ENCODE measurements around the gene DUSP23. TPM values are rescaled to one million over a fixed set of nuclear protein-coding genes. Genes with fewer than 3 reads are reported as not detected.

DUSP23 gene
- total RNA-seq, 1 experiment from 2014 or later: 20.4 TPM

DNA sequence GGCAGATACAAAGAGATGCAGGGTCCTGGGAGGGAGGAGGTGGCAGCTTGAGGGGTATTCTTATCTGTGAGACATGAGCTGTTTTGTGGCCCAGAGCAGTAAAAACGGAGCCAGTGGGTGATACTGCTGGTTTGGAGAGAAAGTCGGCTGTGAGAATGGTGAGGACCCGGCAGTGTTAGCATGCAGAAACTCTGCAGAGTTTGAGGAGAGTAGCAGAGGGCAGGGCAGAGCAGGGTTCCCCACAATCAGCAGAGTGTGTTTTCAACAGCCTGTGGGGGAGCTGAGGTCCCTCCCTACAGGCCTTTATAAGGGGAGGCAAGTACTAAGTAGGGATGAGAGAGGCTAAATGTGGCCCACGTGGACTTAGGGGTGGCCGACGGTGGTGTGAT lies 46.3 kb downstream of the DUSP23 start:
- no peak overlapping the region for H3K9ac ChIP-seq (ENCODE audit: low read length)
- H3K27me3 ChIP-seq (ENCODE audit: low read length): no peaks in the 10 kb centered on the region
- no peak overlapping the region for H3K4me3 ChIP-seq (ENCODE audit: low read length)
- H3K79me2 ChIP-seq (ENCODE audit: low read length): no peaks in the 10 kb centered on the region
- TF ChIP-seq EZH2 (IDR thresholded peaks at IDR 0.05; ENCODE audit: low read length, unreplicated experiment): no peak
- TF ChIP-seq EZH2phosphoT487 (IDR thresholded peaks at IDR 0.05; ENCODE audit: borderline replicate concordance, low read length): no peak
- no peak for TF ChIP-seq CTCF (conservative IDR thresholded peaks at IDR 0.05; ENCODE audit: low read depth, low read length)
- H3K9me2 ChIP-seq (replicated peaks; ENCODE audit: low read length): no peaks in the 10 kb centered on the region
- no peaks in the 10 kb centered on the region for H4K20me1 ChIP-seq (ENCODE audit: low read length)
- H3K36me3 ChIP-seq (ENCODE audit: low read depth, low read length): no peaks in the 10 kb centered on the region
- no peaks in the 10 kb centered on the region for H3F3A ChIP-seq (ENCODE audit: low read length, unreplicated experiment)
- DNase-seq (no peak), ATAC-seq (no peak)
- H3K4me2 ChIP-seq (ENCODE audit: low read length): no peak overlapping the region
- intact Hi-C loops (cut with micrococcal nuclease): no loop called here
- ChIA-PET POLR2A (ENCODE audit: unreplicated experiment) (no interaction called here), CTCF (no interaction called here)
- no peak overlapping the region for H3K27ac ChIP-seq (ENCODE audit: low read length)
- no peaks in the 10 kb centered on the region for H3K9me3 ChIP-seq (ENCODE audit: low read length)
- BruUV-seq (replicated peaks): no TSS peak
- no peak overlapping the region for H2AFZ ChIP-seq (ENCODE audit: low read length)
- H3K4me1 ChIP-seq (ENCODE audit: insufficient read depth, low read length): no peaks in the 10 kb centered on the region

DNA sequence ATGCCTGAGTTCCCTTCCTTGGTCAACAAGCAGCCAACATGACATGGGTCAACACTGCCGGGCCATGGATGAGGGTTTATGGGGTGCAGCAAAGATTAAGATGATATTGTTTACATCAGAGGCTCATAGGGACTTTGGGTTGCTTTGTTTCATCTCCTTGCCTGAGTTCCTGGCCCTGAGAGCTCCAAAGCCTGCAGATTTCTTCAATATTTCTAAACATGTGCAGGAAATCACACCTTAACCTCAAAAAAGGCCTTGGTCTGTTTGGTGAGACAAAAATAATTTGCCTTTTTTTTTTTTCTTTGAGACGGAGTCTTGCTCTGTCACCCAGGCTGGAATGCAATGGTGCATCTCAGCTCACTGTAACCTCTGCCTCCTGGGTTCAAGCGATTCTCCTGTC lies 46.8 kb downstream of the DUSP23 start:
- CTCF ChIA-PET: no interaction called here
- ATAC-seq (no peak), DNase-seq (no peak)
- Histone ChIP-seq H4K20me1 (ENCODE audit: low read length) (no peaks in the 10 kb centered on the region), H3K36me3 (ENCODE audit: low read depth, low read length) (no peaks in the 10 kb centered on the region), H3K9me2 (replicated peaks; ENCODE audit: low read length) (no peaks in the 10 kb centered on the region), H3K79me2 (ENCODE audit: low read length) (no peaks in the 10 kb centered on the region), H2AFZ (ENCODE audit: low read length) (no peak overlapping the region), H3K27ac (ENCODE audit: low read length) (no peak overlapping the region), H3F3A (ENCODE audit: low read length, unreplicated experiment) (no peaks in the 10 kb centered on the region), H3K9ac (ENCODE audit: low read length) (no peak overlapping the region), H3K4me2 (ENCODE audit: low read length) (no peak overlapping the region), H3K4me1 (ENCODE audit: insufficient read depth, low read length) (no peaks in the 10 kb centered on the region), H3K27me3 (ENCODE audit: low read length) (no peaks in the 10 kb centered on the region), H3K9me3 (ENCODE audit: low read length) (no peaks in the 10 kb centered on the region), H3K4me3 (ENCODE audit: low read length) (no peak overlapping the region)
- TF ChIP-seq EZH2 (IDR thresholded peaks at IDR 0.05; ENCODE audit: low read length, unreplicated experiment) (no peak), CTCF (conservative IDR thresholded peaks at IDR 0.05; ENCODE audit: low read depth, low read length) (no peak), EZH2phosphoT487 (IDR thresholded peaks at IDR 0.05; ENCODE audit: borderline replicate concordance, low read length) (no peak)
- no TSS peak for BruUV-seq (replicated peaks)
- intact Hi-C loops (cut with micrococcal nuclease): no loop called here
- POLR2A ChIA-PET (ENCODE audit: unreplicated experiment): no interaction called here

- no peak overlapping the region for H3K4me3 ChIP-seq (ENCODE audit: low read length)
- CTCF ChIA-PET: no interaction called here
- H3F3A ChIP-seq (ENCODE audit: low read length, unreplicated experiment): no peaks in the 10 kb centered on the region
- no peak overlapping the region for H3K27ac ChIP-seq (ENCODE audit: low read length)
- intact Hi-C loops (cut with micrococcal nuclease): no loop called here
- no peaks in the 10 kb centered on the region for H3K9me2 ChIP-seq (replicated peaks; ENCODE audit: low read length)
- no peaks in the 10 kb centered on the region for H3K4me1 ChIP-seq (ENCODE audit: insufficient read depth, low read length)
- DNase-seq: peak; percentile 19
- no peak for ATAC-seq
- no peak overlapping the region for H3K4me2 ChIP-seq (ENCODE audit: low read length)
- H4K20me1 ChIP-seq (ENCODE audit: low read length): no peaks in the 10 kb centered on the region
- no peaks in the 10 kb centered on the region for H3K27me3 ChIP-seq (ENCODE audit: low read length)
- H3K9ac ChIP-seq (ENCODE audit: low read length): no peak overlapping the region
- H3K36me3 ChIP-seq (ENCODE audit: low read depth, low read length): no peaks in the 10 kb centered on the region
- POLR2A ChIA-PET (ENCODE audit: unreplicated experiment): no interaction called here
- no peak overlapping the region for H2AFZ ChIP-seq (ENCODE audit: low read length)
- no TSS peak for BruUV-seq (replicated peaks)
- TF ChIP-seq CTCF (conservative IDR thresholded peaks at IDR 0.05; ENCODE audit: low read depth, low read length) (no peak), EZH2 (IDR thresholded peaks at IDR 0.05; ENCODE audit: low read length, unreplicated experiment) (no peak), EZH2phosphoT487 (IDR thresholded peaks at IDR 0.05; ENCODE audit: borderline replicate concordance, low read length) (no peak)
- no peaks in the 10 kb centered on the region for H3K79me2 ChIP-seq (ENCODE audit: low read length)
- H3K9me3 ChIP-seq (ENCODE audit: low read length): no peaks in the 10 kb centered on the region
These were observed 47.4 kb downstream of the DUSP23 start for GRCh38 chr1:159828176-159828575.

All from PC-3 (cell line).